GM18502 (cell line): ENCODE results near the gene E2F8.

ENCODE experiments used
- ATAC-seq: cut with Tn5 transposase; IDR thresholded peaks from one replicate; pipeline ENCODE4 v1.9.1; 2021; ENCODE audit warnings: mild to moderate bottlenecking; ENCODE audit not compliant: unreplicated experiment, poor library complexity

The E2F8 gene

GRCh38 chr11:19225581-19225980 lies 15.2 kb downstream of the E2F8 start:
- no peak for ATAC-seq

GRCh38 chr11:19225123-19225522 lies 15.6 kb downstream of the E2F8 start:
- ATAC-seq, result no peak

- ATAC-seq, result no peak
Observed at GRCh38 chr11:19220903-19221724, 19.6 kb downstream of the E2F8 start.

GRCh38 chr11:19218786-19219460 lies 21.8 kb downstream of the E2F8 start:
- no peak for ATAC-seq

- ATAC-seq, result no peak
Observed at GRCh38 chr11:19218216-19218615, 22.5 kb downstream of the E2F8 start.

- no peak for ATAC-seq
Observed at GRCh38 chr11:19216709-19217374, 23.9 kb downstream of the E2F8 start.

- no peak for ATAC-seq
Observed at GRCh38 chr11:19216021-19216420, 24.7 kb downstream of the E2F8 start.

- no peak for ATAC-seq
Observed at GRCh38 chr11:19209617-19210370, 31.0 kb downstream of the E2F8 start.

GRCh38 chr11:19208959-19209546 lies 31.7 kb downstream of the E2F8 start:
- ATAC-seq, result no peak

- no peak for ATAC-seq
Observed at GRCh38 chr11:19208181-19208580, 32.6 kb downstream of the E2F8 start.

- no peak for ATAC-seq
Observed at GRCh38 chr11:19204836-19205235, 35.9 kb downstream of the E2F8 start.

GRCh38 chr11:19201737-19202605 lies 38.8 kb downstream of the E2F8 start, which contains the start of gene CSRP3:
CSRP3 (minus strand) TSS chr11:19201983; CDS start chr11:19192448, 9,535 bp downstream.
- no peak for ATAC-seq

- ATAC-seq, result no peak
Observed at GRCh38 chr11:19200410-19201201, 40.1 kb downstream of the E2F8 start.

GRCh38 chr11:19199771-19200170 lies 41.0 kb downstream of the E2F8 start:
- ATAC-seq, result no peak

GRCh38 chr11:19199048-19199447 lies 41.7 kb downstream of the E2F8 start:
- no peak for ATAC-seq

- no peak for ATAC-seq
Observed at GRCh38 chr11:19196432-19196831, 44.3 kb downstream of the E2F8 start.

- ATAC-seq, result no peak
Observed at GRCh38 chr11:19194620-19195308, 46.0 kb downstream of the E2F8 start.

GRCh38 chr11:19193916-19194315 lies 46.8 kb downstream of the E2F8 start:
- no peak for ATAC-seq
